Endothelial cell of umbilical vein (primary cell): Measurements from ENCODE around the gene AURKAIP1. TPM values are rescaled to one million over a fixed set of nuclear protein-coding genes. Genes with fewer than 3 reads are reported as not detected.

Experiments used
- BruUV-seq: library from RNA; stranded (reverse); fragments of 400-500 nt; replicated peaks from 2 replicates; lab custom pipeline; 2021; lab: Mats Ljungman, UMichigan
- CTCF ChIA-PET: fragments of 300-600, 350-600 bp; sonication (Branson Sonifier 250); formaldehyde crosslinking; loops from one replicate; lab custom pipeline; 2021; ENCODE audit warnings: antibody characterized with exemption, inconsistent platforms; lab: Charles Lee
- POLR2A ChIA-PET: fragments of 300-600, 350-600 bp; sonication (Branson Sonifier 250); formaldehyde crosslinking; loops from one replicate; lab custom pipeline; 2021; ENCODE audit warnings: antibody characterized with exemption, inconsistent platforms; lab: Charles Lee
- DNase-seq: peaks from one replicate; pipeline ENCODE4 v3.0.0-alpha.2; 2011; ENCODE audit warnings: low read depth, low spot score
- FAIRE-seq: peaks from 2 replicates; lab custom pipeline; 2011; peaks lifted over from hg19 to GRCh38; lab: Jason Lieb, UNC
- H2AFZ ChIP-seq: 2 replicates; pipeline ENCODE4 v1.6.0; 2012; ENCODE audit warnings: low read depth, low read length, control low read depth, inconsistent platforms
- H3K27ac ChIP-seq: 2 replicates; pipeline ENCODE4 v1.5.1; 2011; ENCODE audit warnings: low read depth, mild to moderate bottlenecking, control low read depth, low read length, moderate library complexity; ENCODE audit not compliant: insufficient read depth
- H3K27me3 ChIP-seq, 2 experiments: 2 replicates each; pipeline versions ENCODE4 v1.6.0 to v1.6.1; 2011; ENCODE audit warnings: low read length in 2 of 2, mixed read lengths in 1 of 2; ENCODE audit not compliant: control insufficient read depth in 2 of 2, insufficient read depth in 2 of 2
- H3K36me3 ChIP-seq, 2 experiments: 2 replicates in 1 of 2; 3 replicates in 1 of 2; pipeline ENCODE4 v1.5.1; 2011; ENCODE audit warnings: low read length in 2 of 2, mild to moderate bottlenecking in 1 of 2, moderate library complexity in 1 of 2; ENCODE audit not compliant: control insufficient read depth in 2 of 2, insufficient read depth in 2 of 2; ENCODE audit errors: extremely low read depth in 1 of 2
- H3K4me1 ChIP-seq: 3 replicates; pipeline ENCODE4 v1.5.1; 2011; ENCODE audit warnings: mild to moderate bottlenecking, low read length; ENCODE audit not compliant: control insufficient read depth, insufficient read depth; ENCODE audit errors: extremely low read depth
- H3K4me2 ChIP-seq: 2 replicates; pipeline ENCODE4 v1.6.1; 2011; ENCODE audit warnings: low read length, control low read depth, mixed read lengths; ENCODE audit not compliant: insufficient read depth
- H3K4me3 ChIP-seq, 3 experiments: fragments of 200-600 bp in 1 of 3; sonication (generic), shearing (Covaris generic) in 1 of 3; replicated peaks in 1 of 3; 2 replicates each; pipeline ENCODE4 v1.5.1; 2011 to 2016; ENCODE audit warnings: control low read depth in 3 of 3, low read length in 3 of 3, mild to moderate bottlenecking in 2 of 3, inconsistent platforms in 1 of 3, low read depth in 1 of 3, moderate library complexity in 1 of 3; ENCODE audit not compliant: insufficient read depth in 1 of 3
- H3K79me2 ChIP-seq: 2 replicates; pipeline ENCODE4 v1.6.0; 2012; ENCODE audit warnings: low read length, inconsistent platforms; ENCODE audit not compliant: control insufficient read depth, insufficient read depth
- H3K9ac ChIP-seq: replicated peaks from 2 replicates; pipeline ENCODE3; 2011; ENCODE audit warnings: low read length, control low read depth; ENCODE audit not compliant: insufficient read depth; ENCODE audit errors: extremely low read depth
- H3K9me1 ChIP-seq: replicated peaks from 3 replicates; pipeline ENCODE4 v1.6.0; 2011; ENCODE audit warnings: mild to moderate bottlenecking, low read length; ENCODE audit not compliant: control insufficient read depth, insufficient read depth; ENCODE audit errors: extremely low read depth
- H3K9me3 ChIP-seq: replicated peaks from 2 replicates; pipeline ENCODE4 v1.5.1; 2012; ENCODE audit warnings: low read length, inconsistent platforms; ENCODE audit not compliant: control insufficient read depth, insufficient read depth
- H4K20me1 ChIP-seq: replicated peaks from 2 replicates; pipeline ENCODE3; 2011; ENCODE audit warnings: mild to moderate bottlenecking, low read length; ENCODE audit not compliant: control insufficient read depth, insufficient read depth; ENCODE audit errors: extremely low read depth
- CTCF ChIP-seq, 2 donors: IDR thresholded peaks; 1 replicate in 1 of 2; 2 replicates in 1 of 2; pipeline ENCODE4 v1.5.1; 2011; ENCODE audit warnings: low read length in 2 of 2, mild to moderate bottlenecking in 2 of 2, moderate library complexity in 2 of 2, control low read depth in 1 of 2, inconsistent platforms in 1 of 2, low read depth in 1 of 2; ENCODE audit not compliant: insufficient read depth in 1 of 2; ENCODE audit errors: extremely low read depth in 1 of 2
- EZH2 ChIP-seq: IDR thresholded peaks from 2 replicates; pipeline ENCODE4 v1.6.1; 2012; ENCODE audit warnings: borderline replicate concordance, low read depth, mild to moderate bottlenecking, moderate library complexity, low read length, inconsistent platforms; ENCODE audit not compliant: severe bottlenecking
- FOS ChIP-seq: IDR thresholded peaks from 2 replicates; pipeline ENCODE4 v1.6.1; 2011; ENCODE audit warnings: mild to moderate bottlenecking, low read length, moderate library complexity, borderline replicate concordance; ENCODE audit not compliant: insufficient read depth
- GATA2 ChIP-seq: IDR thresholded peaks from 2 replicates; pipeline ENCODE4 v1.7.0; 2011; ENCODE audit warnings: low read depth, mild to moderate bottlenecking, moderate library complexity, mixed read lengths, low read length; ENCODE audit not compliant: insufficient read length, insufficient read depth
- JUN ChIP-seq: IDR thresholded peaks from 2 replicates; pipeline ENCODE4 v1.6.1; 2011; ENCODE audit warnings: borderline replicate concordance, low read depth; ENCODE audit not compliant: insufficient read length, insufficient read depth
- MAX ChIP-seq: IDR thresholded peaks from 2 replicates; pipeline ENCODE4 v1.6.1; 2011; ENCODE audit not compliant: insufficient read depth, insufficient read length
- MYC ChIP-seq: IDR thresholded peaks from one replicate; pipeline ENCODE4 v1.6.1; 2011; ENCODE audit warnings: mild to moderate bottlenecking, low read depth, low read length
- POLR2A ChIP-seq: IDR thresholded peaks from 2 replicates; pipeline ENCODE4 v1.6.1; 2012; ENCODE audit warnings: low read depth, mild to moderate bottlenecking, control low read depth, low read length
- POLR2AphosphoS5 ChIP-seq: IDR thresholded peaks from 2 replicates; pipeline ENCODE4 v1.6.1; 2012; ENCODE audit warnings: low read depth, mild to moderate bottlenecking, control low read depth, low read length, moderate library complexity; ENCODE audit not compliant: insufficient read depth
- dilution Hi-C: fragments of 300-500 bp; cut with MboI; formaldehyde crosslinking; loops from one replicate; pipeline ENCODE4 v1.15.0; 2019; ENCODE audit warnings: low sequenced_read_pairs; ENCODE audit not compliant: extremely low pct_ligation_motif_present
- intact Hi-C: fragments of 100-400 bp; cut with micrococcal nuclease; formaldehyde crosslinking; loops from one replicate; pipeline ENCODE4 v1.10.0; 2022
- polyA plus RNA-seq, 4 experiments: library from polyadenylated mRNA; depleted of rRNA in 3 of 4; stranded (reverse) in 3 of 4; unstranded in 1 of 4; fragments of >200 nt; gene quantifications; 2 replicates each; pipeline versions ENCODE4 v1.2.1 to v1.2.3, GENCODE V29; 2011 to 2012; ENCODE audit warnings: missing spikeins in 1 of 4
- total RNA-seq: library from RNA; stranded (reverse); gene quantifications from 2 replicates; pipeline ENCODE4 v1.2.3, GENCODE V29; 2021

The AURKAIP1 gene
- total and polyA plus RNA-seq, 2 donors (not counting 3 experiments of a cell fraction or from before 2014, with no cell fraction given) = 73.3 to 151 TPM

GRCh38 chr1:1327291-1327690 is 47.7 kb downstream of the AURKAIP1 start:
- Histone ChIP-seq H3K4me1 (peaks cover 13% of the 10 kb centered on the region), H2AFZ (no peak overlapping the region), H3K27ac (no peak overlapping the region), H3K79me2 (peaks cover 27% of the 10 kb centered on the region), H3K9me3 (no peaks in the 10 kb centered on the region), H3K36me3 (peaks cover 0 to 15% of the 10 kb centered on the region in 2 experiments), H3K4me2 (no peak overlapping the region), H4K20me1 (no peaks in the 10 kb centered on the region), H3K9me1 (no peaks in the 10 kb centered on the region), H3K4me3 (no peak overlapping the region), H3K9ac (no peak overlapping the region), H3K27me3 (no peaks in the 10 kb centered on the region)
- BruUV-seq = no TSS peak
- CTCF ChIA-PET = no interaction called here
- dilution Hi-C loops = no loop called here
- TF ChIP-seq CTCF (IDR thresholded peaks at IDR 0.05; ENCODE audit: extremely low read depth in 1 of 2, insufficient read depth in 1 of 2, low read depth in 1 of 2, low read length in 2 of 2) (no peak), POLR2A (no peak), FOS (no peak), MAX (no peak), MYC (no peak), EZH2 (no peak), GATA2 (no peak), POLR2AphosphoS5 (no peak), JUN (no peak)
- FAIRE-seq (no peak), DNase-seq (no peak)
- POLR2A ChIA-PET = no interaction called here
- intact Hi-C loops = no loop called here
